HG03108 (cell line): Measurements from ENCODE around the gene TRAPPC3.

Experiments
- ATAC-seq: cut with Tn5 transposase; IDR thresholded peaks from one replicate; pipeline ENCODE4 v1.9.1; 2021; ENCODE audit warnings: moderate library complexity; ENCODE audit not compliant: unreplicated experiment

The TRAPPC3 gene

GRCh38 chr1:36154335-36154734, 5.0 kb upstream of the TRAPPC3 start:
- ATAC-seq: no peak

DNA sequence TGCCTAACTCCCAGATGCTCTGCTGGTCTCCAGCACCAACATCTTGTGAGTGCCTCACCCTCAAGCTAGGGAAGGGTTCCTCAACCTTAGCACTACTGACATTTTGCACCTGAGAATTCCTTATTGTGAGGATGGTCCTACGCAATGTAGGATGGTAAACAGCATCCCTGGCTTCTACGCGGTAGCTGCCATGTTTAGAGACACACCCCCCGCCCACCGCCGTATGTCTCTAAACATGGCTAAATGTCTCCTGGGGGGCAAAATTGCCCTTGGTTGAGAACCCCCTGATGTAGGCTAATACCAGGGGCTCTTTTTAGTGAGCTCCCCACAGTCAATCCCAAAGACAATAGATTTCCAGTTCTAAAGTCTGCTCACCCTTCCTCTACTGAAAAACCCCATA, 4.2 kb upstream of the TRAPPC3 start:
- no peak for ATAC-seq

- no peak for ATAC-seq
Observed at GRCh38 chr1:36151845-36152203, 2.5 kb upstream of the TRAPPC3 start.

- ATAC-seq: no peak
Observed at GRCh38 chr1:36151134-36151844, 2.0 kb upstream of the TRAPPC3 start.

GRCh38 chr1:36150296-36151133, 1.2 kb upstream of the TRAPPC3 start:
- ATAC-seq: peak; percentile 51

- no peak for ATAC-seq
Observed at GRCh38 chr1:36149973-36150295, 648 bp upstream of the TRAPPC3 start.

GRCh38 chr1:36148821-36149236, 457 bp downstream of the TRAPPC3 start:
- no peak for ATAC-seq

DNA sequence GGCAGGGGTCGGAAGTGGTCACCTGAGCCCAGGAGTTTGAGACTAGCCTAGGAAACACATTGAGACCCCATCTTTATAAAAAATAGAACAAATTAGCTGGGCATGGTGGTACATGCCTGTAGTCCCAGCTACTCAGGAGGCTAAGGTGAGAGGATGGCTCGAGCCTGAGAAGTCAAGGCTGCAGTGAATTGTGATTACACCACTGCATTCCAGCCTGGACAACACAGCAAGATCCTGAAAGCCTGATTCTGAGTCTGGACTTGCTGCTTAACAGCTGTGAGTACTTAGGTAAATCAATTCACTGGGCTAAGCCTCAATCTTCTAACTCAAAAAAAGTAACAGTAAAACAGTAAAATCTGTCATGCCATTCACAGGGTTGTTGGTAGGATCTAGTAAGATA, 4.9 kb downstream of the TRAPPC3 start:
- ATAC-seq: no peak

GRCh38 chr1:36143424-36143823, 5.9 kb downstream of the TRAPPC3 start:
- no peak for ATAC-seq

GRCh38 chr1:36142121-36142520, 7.2 kb downstream of the TRAPPC3 start:
- no peak for ATAC-seq

DNA sequence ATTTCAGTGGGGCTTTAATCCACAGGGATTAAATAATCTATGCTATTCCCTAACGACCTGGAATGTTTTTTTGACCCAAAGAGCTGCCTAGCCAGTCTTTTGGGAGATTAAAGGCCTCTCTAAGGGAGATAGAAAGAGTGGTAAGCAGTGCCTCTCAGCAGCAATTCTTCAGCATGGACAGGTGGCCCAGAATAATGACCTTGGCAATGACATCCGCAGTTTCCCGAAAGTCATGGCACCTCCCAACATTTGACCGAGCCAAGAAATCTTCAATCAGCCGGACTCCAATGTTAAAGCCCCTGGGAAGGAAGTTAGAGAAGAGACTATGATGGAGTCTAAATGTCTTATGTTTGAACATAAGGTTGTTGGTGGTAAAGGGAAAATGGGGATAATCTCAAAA, 9.8 kb downstream of the TRAPPC3 start:
- ATAC-seq: no peak

GRCh38 chr1:36137776-36138175, 11.5 kb downstream of the TRAPPC3 start:
- no peak for ATAC-seq

DNA sequence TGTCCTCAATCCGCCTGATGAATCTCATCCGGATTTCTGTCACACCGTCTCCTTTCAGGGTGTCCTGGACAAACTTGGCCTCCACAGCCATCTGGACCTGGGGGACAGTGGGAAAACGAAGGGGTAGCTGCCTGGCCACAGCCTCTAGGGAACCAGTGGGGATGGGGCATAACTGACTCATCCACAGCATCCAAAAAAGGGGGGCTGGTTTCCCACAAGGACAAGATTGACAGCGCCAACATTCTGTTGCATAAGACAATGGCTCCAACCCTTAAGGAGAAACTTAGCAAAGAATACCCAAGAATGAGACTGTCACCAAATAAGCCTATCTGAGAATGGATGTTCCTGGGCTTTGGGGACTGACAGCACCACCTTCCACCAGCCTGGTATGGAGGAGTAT, 12.1 kb downstream of the TRAPPC3 start:
- no peak for ATAC-seq

- no peak for ATAC-seq
Observed at GRCh38 chr1:36136535-36136934, 12.8 kb downstream of the TRAPPC3 start.

GRCh38 chr1:36135796-36136195, 13.5 kb downstream of the TRAPPC3 start:
- ATAC-seq: no peak

- no peak for ATAC-seq
Observed at GRCh38 chr1:36135330-36135667, 14.0 kb downstream of the TRAPPC3 start.

DNA sequence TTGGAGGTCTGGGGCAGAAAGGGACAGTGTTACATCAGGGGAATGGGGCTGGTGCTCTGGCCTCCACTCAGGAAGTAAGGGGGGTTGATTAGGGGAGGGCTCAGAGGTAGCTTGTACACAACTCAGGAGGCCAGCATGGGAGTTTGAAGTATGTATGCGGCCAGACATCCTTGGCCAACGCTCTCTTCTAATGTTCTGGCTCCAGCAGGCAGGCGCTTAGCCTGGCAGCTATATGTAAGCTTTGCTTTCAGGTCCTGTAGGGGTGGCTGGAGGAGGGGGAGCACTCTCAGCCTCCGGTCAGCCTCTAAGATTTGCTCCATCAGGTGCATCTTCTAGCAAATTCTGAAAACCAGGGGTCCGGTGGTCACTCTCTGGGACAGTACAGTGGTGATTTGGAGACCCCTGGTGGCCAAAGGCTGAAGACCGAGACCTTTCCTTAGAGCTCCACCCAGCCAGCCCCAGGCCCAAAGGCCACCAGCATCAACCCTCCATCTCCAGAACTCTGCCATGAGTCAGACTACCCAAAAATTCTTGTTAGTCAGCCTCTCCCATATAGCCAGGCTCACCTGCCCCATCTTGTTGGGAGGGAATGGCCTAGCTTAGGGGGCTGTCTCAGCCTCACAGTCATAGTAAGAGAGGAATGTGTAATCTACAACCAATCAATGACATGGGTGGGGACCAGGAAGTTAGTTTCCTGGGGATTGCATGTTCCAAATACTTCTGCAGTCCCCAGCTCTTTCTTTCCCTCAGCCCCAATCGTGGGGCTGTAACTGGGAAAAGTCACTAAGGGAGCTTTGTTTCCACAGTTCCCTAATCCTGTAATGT, 14.6 kb downstream of the TRAPPC3 start:
- ATAC-seq: no peak

DNA sequence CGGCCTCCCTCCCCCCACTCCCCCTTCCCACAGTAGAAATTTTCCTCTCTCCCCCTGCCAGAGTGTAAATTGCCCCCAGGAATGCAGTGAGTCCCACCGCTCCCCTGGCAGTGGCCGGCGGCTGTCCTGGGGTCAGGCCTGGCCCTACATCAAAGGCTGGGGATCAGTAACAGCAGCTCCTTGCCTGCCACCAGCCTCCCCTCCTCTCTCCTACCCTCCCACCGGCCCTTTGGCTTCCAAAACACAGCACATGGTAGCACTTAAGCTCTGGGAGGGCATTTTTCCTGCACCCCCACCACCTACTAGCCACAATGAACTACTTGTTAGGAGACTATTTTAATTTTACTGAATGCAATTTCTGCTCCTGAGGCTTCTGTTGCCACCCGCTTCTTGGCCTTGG, 15.3 kb downstream of the TRAPPC3 start:
- no peak for ATAC-seq

GRCh38 chr1:36133484-36133883, 15.8 kb downstream of the TRAPPC3 start:
- no peak for ATAC-seq

- ATAC-seq: no peak
Observed at GRCh38 chr1:36132029-36132428, 17.3 kb downstream of the TRAPPC3 start.

- no peak for ATAC-seq
Observed at GRCh38 chr1:36128905-36129206, 20.4 kb downstream of the TRAPPC3 start.
